ENCODE results near the gene SLC34A1.
A peak's percentile ranks its signal among the peaks of the same experiment; 100 is the strongest.

SLC34A1 gene

DNA sequence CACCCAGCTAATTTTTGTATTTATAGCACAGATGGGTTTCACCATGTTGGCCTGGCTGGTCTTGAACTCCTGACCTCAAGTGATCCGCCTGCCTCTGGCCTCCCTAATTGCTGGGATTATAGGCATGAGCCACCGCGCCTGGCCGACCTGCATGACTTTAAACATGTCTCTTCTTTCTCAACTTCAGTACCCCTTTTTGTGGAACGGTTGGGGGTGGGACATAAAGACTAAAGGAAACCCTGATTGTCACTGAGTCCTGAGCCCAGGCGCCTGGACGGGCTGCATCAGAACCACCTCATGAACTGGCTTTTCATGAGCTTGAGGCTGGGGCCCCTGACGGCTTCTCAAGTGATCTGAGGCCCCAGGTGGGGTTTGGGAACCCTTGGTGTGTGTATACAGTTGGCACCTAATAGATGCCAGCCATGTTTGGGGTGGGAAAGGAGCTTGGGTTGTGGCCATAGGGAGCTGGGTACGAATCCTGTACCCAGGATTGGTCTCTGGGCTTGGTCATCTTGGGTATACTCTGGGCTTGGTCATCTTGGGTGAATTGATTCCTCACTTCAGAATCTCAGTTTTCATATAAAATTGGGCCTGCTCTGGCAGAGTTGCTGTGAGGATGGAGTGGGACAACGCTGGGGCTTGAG, 44.5 kb downstream of the SLC34A1 start:
- Mint-ChIP-seq H3K27ac (peak overlapping the region; percentile 92), H3K4me1 (peaks cover 53 to 75% of the 10 kb centered on the region in 2 donors), H3K9me3 (no peaks in the 10 kb centered on the region), H3K27me3 (no peaks in the 10 kb centered on the region), H3K36me3 (peaks cover 36 to 44% of the 10 kb centered on the region in 2 donors), H3K4me3 (peak overlapping the region; percentile 92 to 93)
- no peak for DNase-seq
- no peak for ATAC-seq (replicated peaks)

DNA sequence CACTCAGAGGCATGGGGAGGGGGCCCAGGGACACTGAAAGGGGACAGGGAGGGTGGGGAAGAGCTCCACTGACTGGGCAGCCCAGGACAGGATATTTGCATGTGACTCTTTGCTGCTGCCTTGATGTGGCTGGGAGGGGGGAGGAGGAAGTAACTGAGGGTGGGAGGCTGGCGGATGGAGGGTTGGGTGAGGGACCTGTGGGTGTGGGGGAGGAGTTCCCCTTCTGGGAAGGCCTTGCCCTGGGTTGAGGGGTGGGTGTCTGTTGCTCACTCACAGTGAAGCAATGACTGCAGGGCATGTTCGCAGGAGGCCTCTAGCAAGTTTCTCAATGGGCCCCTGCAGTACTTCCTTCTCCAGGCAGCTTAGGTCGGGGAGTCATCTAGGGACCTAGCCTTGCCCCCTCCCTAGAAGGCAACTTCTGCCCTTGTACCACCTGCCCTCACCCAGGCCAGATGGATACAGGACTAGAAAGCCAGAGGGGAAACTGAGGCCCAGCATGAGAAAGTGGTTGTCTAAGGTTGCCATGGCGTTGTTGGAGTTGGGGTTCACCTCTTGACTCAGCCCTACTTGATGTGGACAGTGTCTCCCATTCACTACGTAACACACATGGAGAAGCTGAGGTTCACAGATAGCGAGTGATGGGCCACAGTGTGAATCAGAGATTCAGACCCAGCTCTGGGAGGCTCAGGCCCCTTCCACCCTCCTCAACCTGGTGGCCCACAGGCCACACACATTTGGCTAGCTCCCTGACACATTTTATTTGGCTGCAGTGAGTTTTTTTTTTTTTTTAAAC, 45.2 kb downstream of the SLC34A1 start:
- H3K36me3 Mint-ChIP-seq: peaks cover 38 to 47% of the 10 kb centered on the region in 2 donors
- peak overlapping the region; percentile 92 to 93 for H3K4me3 Mint-ChIP-seq

DNA sequence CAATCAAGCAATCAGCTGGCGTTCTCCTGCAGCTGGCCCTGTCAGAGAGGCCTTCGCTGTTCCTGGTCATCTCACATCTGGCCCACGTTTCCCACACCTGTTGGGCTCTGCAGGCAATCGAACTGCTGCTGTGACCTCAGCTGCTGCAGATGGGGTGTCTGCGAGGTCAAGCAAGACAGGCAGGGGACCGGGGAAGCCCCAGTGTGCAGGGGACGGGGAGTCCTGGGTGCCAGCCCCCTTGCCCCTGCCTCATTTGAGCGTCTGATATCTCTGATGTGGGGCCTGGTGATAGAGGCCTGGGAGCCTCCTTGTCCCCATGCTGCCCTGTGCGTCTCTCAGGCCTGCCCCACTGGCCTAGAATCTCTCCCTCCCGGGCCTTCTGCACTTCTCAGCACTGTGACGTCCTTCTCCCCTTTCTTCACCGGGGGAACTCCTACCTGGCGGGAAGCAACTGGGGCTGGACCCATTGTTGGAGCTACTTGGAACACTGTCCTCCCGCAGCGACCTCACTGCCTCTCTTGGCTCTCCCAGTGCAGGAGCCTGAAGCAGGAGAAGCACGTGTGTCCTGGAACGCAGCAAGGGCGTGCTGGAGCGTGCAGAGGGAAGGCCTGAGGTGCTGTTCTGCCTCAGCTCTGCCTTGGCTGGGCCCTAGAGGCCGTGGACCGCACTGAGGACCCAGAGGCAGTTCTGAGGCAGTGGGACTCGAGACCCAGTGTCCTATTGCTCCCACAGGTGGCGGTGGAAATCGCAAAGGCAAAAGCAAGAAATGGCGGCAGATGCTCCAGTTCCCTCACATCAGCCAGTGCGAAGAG, 46.1 kb downstream of the SLC34A1 start:
- peaks cover 51 to 75% of the 10 kb centered on the region in 2 donors for H3K4me1 Mint-ChIP-seq
- peak overlapping the region; percentile 97 for H3K27ac Mint-ChIP-seq
- H3K9me3 Mint-ChIP-seq: no peaks in the 10 kb centered on the region
- peak overlapping the region; percentile 78 to 93 for H3K4me3 Mint-ChIP-seq
- H3K36me3 Mint-ChIP-seq: peaks cover 40 to 52% of the 10 kb centered on the region in 2 donors
- no peak for DNase-seq
- ATAC-seq (replicated peaks): no peak
- H3K27me3 Mint-ChIP-seq: no peaks in the 10 kb centered on the region

More for the DNA sequence above, 45.2 kb downstream of the SLC34A1 start:
- Mint-ChIP-seq H3K9me3 (no peaks in the 10 kb centered on the region), H3K27me3 (no peaks in the 10 kb centered on the region), H3K27ac (peak overlapping the region; percentile 92), H3K4me1 (peaks cover 53 to 79% of the 10 kb centered on the region in 2 donors)
- DNase-seq (peak; percentile 64), ATAC-seq (replicated peaks) (peak; percentile 2 to 4)

DNA sequence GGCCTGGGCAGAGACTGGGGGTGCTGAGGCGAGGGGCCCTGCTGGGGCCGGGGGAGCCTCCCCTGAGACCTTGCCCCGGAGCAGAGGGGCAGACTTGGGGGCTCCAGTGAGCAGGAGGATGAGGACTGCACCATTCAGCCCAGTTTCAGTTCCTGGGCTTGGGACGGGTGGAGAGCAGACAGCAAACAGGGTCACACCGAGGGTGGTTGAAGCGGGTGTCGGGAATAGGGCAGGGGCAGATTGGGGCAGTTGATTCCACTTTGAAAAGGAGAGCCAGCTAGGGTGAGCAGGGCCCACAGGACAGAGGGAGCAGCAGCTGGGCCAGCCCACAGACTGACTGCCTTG, 46.7 kb downstream of the SLC34A1 start:
- Mint-ChIP-seq H3K36me3 (peaks cover 43 to 54% of the 10 kb centered on the region in 2 donors), H3K4me3 (peak overlapping the region; percentile 78 to 93), H3K27me3 (no peaks in the 10 kb centered on the region), H3K4me1 (peaks cover 49 to 69% of the 10 kb centered on the region in 2 donors), H3K9me3 (no peaks in the 10 kb centered on the region), H3K27ac (peak overlapping the region; percentile 97)
- DNase-seq: no peak
- ATAC-seq (replicated peaks): no peak

DNA sequence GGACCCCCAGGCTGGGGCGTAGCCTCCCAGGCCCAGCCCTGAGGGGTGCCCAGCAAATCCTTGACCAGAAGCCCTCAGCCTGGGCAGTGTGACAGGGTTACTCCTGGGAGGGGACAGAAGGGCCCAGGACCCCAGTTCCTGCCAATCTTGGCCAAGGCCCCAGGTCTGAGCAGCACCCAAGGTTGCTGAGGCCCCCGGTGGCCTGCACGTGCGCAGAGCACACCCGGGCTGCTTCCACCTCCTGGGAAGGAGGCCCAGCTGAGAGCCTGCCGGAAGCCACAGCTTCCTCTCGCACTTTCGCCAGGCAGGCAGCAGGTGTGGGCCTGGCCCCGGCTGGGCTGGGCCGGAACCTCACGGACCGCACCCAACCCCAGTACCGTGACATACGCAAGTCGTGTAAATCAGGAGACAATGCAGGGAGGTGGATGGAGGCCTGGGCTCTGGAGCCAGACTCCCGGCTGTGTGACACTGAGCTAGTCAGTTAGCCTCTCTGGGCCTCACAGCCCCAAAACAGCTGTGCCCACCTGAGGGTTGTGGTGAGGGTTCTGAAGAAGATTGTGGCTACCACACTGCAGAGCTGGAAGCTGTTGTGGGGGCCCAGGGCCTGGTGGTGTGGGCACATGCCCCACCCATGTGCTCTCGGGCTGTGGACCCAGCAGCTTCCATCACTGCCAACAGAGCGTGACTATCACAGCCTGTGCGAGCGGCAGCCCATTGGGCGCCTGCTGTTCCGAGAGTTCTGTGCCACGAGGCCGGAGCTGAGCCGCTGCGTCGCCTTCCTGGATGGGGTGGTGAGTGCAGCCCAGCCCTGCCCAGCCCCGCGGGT, 47.3 kb downstream of the SLC34A1 start:
- Mint-ChIP-seq H3K4me1 (peaks cover 50 to 69% of the 10 kb centered on the region in 2 donors), H3K36me3 (peaks cover 44 to 57% of the 10 kb centered on the region in 2 donors), H3K27me3 (no peaks in the 10 kb centered on the region), H3K27ac (peak overlapping the region; percentile 97), H3K4me3 (peak overlapping the region; percentile 70 to 93), H3K9me3 (no peaks in the 10 kb centered on the region)
- ATAC-seq (replicated peaks) (peak; percentile 68 to 77), DNase-seq (peak; percentile 86)

DNA sequence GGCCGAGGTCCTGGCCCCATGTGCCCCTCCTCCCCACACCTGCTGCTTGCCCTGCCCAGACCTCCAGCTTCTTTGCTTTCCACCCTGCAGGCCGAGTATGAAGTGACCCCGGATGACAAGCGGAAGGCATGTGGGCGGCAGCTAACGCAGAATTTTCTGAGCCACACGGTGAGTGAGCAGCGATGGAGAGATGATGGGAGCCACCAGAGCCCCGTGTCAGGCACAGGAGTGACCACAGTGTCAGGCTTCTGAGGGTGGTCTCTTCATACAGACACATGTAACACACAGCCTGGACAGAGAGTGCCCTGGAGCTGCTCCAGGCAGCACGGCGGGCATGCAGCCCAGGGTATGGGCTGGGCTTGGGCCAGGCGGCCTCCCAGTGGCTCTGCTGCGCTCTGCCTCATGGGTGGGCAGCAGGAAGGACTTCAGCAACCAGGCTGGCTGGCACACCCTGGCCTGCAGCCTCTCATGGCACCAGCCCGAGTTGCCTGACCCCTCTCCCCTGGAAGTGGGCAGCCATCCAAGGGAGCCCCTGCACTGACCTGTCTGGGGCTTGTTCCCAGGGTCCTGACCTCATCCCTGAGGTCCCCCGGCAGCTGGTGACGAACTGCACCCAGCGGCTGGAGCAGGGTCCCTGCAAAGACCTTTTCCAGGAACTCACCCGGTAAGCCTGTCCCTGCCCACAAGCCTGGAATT, 48.1 kb downstream of the SLC34A1 start:
- Mint-ChIP-seq H3K4me1 (peaks cover 51 to 70% of the 10 kb centered on the region in 2 donors), H3K36me3 (peaks cover 48 to 64% of the 10 kb centered on the region in 2 donors), H3K27me3 (no peaks in the 10 kb centered on the region), H3K4me3 (peak overlapping the region; percentile 34 to 93), H3K27ac (peak overlapping the region; percentile 97), H3K9me3 (no peaks in the 10 kb centered on the region)
- ATAC-seq (replicated peaks) (no peak), DNase-seq (no peak)

DNA sequence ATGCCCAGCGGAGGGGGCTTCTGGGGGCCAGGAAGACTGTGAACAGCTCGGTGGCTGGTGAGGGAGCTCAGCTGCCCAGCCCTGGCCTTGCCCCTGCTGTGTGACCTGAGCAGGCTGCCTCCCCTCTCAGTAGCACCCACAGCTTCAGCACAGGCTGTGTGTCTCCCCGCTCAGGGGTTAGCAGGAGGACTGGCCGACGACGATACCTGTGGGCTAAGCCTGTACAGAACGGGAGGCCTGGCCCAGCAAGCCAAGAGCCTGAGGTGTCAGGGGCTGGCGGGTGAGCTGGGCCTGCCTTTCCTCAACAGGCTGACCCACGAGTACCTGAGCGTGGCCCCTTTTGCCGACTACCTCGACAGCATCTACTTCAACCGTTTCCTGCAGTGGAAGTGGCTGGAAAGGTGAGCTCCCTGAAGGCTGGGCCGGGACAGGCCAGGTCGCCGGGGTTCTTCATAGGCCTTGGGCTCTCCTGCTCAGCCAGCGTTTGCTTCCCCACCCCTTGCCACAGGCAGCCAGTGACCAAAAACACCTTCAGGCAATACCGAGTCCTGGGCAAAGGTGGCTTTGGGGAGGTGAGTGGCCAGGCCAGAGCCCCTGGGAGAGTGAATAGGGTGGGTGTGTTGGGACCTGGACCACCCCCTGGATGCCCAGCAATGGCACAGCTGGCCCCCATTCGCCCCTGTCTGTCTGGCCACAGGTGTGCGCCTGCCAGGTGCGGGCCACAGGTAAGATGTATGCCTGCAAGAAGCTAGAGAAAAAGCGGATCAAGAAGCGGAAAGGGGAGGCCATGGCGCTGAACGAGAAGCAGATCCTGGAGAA, 48.8 kb downstream of the SLC34A1 start:
- DNase-seq: no peak
- Mint-ChIP-seq H3K4me1 (peaks cover 46 to 70% of the 10 kb centered on the region in 2 donors), H3K36me3 (peaks cover 54 to 68% of the 10 kb centered on the region in 2 donors), H3K27ac (peak overlapping the region; percentile 49), H3K9me3 (no peaks in the 10 kb centered on the region), H3K27me3 (no peaks in the 10 kb centered on the region), H3K4me3 (peak overlapping the region; percentile 44 to 57)
- ATAC-seq (replicated peaks): no peak

DNA sequence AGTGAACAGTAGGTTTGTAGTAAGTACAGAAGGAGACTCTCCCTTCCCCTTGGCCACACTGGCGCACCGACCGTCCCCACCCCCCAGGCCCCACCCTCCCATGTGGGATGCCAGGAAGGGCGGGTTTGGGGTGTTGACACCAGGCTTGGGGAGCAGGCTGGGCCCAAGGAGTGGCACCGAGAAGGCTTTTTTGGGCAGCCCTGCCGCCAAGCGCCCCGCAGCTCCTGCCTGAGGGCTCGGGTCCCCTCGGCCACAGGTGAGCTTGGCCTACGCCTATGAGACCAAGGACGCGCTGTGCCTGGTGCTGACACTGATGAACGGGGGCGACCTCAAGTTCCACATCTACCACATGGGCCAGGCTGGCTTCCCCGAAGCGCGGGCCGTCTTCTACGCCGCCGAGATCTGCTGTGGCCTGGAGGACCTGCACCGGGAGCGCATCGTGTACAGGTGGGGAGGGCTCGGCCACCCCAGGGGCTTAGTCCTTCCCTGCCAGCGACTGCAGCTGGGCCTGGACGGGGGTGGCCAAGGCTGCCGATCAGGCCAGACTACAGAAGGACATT, 49.5 kb downstream of the SLC34A1 start:
- H3K27ac Mint-ChIP-seq: no peak overlapping the region
- no peak for DNase-seq
- peaks cover 58 to 69% of the 10 kb centered on the region in 2 donors for H3K36me3 Mint-ChIP-seq

DNA sequence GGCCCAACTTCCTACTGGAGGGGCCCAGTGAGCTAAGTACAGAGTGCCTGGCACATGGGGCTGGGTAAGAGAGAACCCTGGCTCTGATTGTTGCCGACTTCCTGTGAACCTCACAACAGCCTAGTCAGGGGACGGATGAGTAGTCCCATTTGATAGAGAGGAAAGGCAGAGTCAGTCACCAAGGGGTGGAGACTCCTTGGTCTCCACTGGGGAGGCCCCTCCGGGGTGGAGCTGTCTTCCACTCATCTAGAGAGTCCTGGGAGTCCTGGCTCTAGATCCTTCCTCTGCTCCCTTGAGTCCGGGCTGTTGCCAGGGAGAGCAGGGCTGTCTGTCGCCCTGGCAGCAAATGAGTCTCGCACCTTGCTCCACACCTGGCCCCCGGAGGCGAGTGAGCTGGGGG, 50.2 kb downstream of the SLC34A1 start:
- Mint-ChIP-seq H3K4me1 (peaks cover 37 to 61% of the 10 kb centered on the region in 2 donors), H3K27me3 (no peaks in the 10 kb centered on the region), H3K9me3 (no peaks in the 10 kb centered on the region), H3K4me3 (no peak overlapping the region), H3K36me3 (peaks cover 55 to 65% of the 10 kb centered on the region in 2 donors), H3K27ac (peak overlapping the region; percentile 5)
- no peak for DNase-seq
- no peak for ATAC-seq (replicated peaks)

More for the DNA sequence above, 49.5 kb downstream of the SLC34A1 start:
- H3K4me3 Mint-ChIP-seq: no peak overlapping the region
- peaks cover 44 to 68% of the 10 kb centered on the region in 2 donors for H3K4me1 Mint-ChIP-seq
- no peaks in the 10 kb centered on the region for H3K27me3 Mint-ChIP-seq
- no peak for ATAC-seq (replicated peaks)
- no peaks in the 10 kb centered on the region for H3K9me3 Mint-ChIP-seq

DNA sequence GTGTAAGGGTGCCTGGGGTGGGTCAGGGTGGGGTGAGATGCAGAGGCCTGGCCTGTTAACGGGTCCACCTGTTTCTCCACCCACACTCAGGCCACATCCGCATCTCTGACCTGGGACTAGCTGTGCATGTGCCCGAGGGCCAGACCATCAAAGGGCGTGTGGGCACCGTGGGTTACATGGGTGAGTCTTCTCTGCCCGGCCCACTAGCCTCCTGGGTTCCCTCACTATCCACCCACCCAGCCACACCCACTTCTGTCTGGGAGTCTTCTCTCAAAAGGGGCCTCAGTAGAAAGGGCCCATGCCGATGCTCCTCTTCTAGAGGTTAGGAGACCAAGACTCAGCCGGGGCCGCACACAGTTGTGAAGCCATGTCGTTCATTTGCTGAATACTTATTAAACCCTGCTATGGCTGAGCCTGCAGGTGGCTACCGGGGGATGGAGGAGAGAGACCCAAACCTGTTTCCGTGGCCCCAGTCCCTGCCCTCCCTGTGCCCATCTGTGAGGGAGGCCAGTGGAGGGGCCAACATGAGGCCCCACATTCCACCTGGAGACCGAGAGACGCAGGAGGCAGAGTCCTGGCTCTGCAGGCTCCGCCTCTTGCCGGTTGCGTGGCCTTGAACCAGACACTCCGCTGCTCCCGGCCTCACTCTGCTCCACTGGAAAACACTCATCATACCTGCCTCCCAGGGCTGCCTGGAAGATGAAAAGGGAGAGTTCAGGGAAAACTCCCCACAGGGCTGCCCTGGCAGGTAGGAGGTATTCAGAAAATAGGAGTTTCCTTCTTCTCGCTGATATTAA, 50.9 kb downstream of the SLC34A1 start:
- DNase-seq (no peak), ATAC-seq (replicated peaks) (no peak)
- no peak overlapping the region for H3K4me3 Mint-ChIP-seq
- no peaks in the 10 kb centered on the region for H3K27me3 Mint-ChIP-seq
- H3K4me1 Mint-ChIP-seq: peaks cover 33 to 54% of the 10 kb centered on the region in 2 donors
- peak overlapping the region; percentile 80 for H3K27ac Mint-ChIP-seq
- peaks cover 57 to 65% of the 10 kb centered on the region in 2 donors for H3K36me3 Mint-ChIP-seq
- no peaks in the 10 kb centered on the region for H3K9me3 Mint-ChIP-seq

DNA sequence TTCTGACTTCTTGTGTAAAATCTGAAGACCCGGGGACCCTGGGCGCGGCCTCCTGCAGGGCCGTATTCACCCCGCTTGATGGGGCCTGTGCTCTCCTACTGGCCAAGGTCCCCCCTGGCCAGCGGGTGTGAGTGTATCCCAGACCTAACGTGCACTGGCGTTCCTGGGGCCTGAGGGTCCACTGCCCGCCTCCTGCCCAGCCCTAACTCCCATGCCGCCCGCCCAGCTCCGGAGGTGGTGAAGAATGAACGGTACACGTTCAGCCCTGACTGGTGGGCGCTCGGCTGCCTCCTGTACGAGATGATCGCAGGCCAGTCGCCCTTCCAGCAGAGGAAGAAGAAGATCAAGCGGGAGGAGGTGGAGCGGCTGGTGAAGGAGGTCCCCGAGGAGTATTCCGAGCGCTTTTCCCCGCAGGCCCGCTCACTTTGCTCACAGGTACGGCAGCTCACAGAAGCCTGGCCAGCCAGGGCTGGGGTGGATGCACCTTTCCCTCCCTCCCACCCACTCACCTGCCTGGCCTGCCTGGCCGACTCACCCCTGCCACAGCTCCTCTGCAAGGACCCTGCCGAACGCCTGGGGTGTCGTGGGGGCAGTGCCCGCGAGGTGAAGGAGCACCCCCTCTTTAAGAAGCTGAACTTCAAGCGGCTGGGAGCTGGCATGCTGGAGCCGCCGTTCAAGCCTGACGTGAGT, 51.8 kb downstream of the SLC34A1 start:
- H3K4me3 Mint-ChIP-seq: no peak overlapping the region
- DNase-seq (no peak), ATAC-seq (replicated peaks) (no peak)
- peaks cover 52 to 57% of the 10 kb centered on the region in 2 donors for H3K36me3 Mint-ChIP-seq
- no peaks in the 10 kb centered on the region for H3K9me3 Mint-ChIP-seq
- H3K4me1 Mint-ChIP-seq: peaks cover 24 to 45% of the 10 kb centered on the region in 2 donors
- H3K27me3 Mint-ChIP-seq: no peaks in the 10 kb centered on the region
- peak overlapping the region; percentile 80 for H3K27ac Mint-ChIP-seq
